ENCODE data around the gene ADAM12.

DNA sequence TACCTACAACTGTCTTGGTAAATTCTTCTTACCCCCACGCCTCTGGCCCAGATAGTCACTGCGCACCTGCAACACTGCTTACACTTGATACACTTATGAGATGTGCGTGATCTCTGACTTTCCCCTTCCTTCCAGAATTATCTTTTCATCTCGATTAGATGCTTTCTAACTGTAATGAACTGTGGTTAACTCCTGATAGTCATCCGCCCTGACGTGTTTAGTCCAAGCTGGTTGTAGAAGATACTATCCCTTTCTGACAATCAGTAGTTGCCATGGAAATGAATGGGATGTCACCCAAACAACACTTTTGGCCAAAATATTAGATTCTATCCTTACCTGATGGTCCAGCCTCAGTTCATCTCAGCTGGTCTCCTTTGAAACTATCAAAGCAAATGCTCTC, 241.5 kb downstream of the ADAM12 start:
- TF ChIP-seq POLR2A (IDR thresholded peaks at IDR 0.05; ENCODE audit: low read depth, low read length) (no peak), POLR2AphosphoS5 (IDR thresholded peaks at IDR 0.05; ENCODE audit: low read depth, low read length) (no peak), SPI1 (IDR thresholded peaks at IDR 0.05; ENCODE audit: low read depth, low read length) (no peak), TAF1 (IDR thresholded peaks at IDR 0.05; ENCODE audit: low read depth, low read length) (no peak), PAX5 (IDR thresholded peaks at IDR 0.05; ENCODE audit: insufficient read depth, low read length, severe bottlenecking) (no peak)

All from GM12891 (cell line).